Retinal pigment epithelial cell (primary cell): ENCODE measurements around the gene PSMC6.
"Not testable (repeated sequence)": the region's sequence is repeated elsewhere in the genome, so short reads cannot be mapped to it uniquely, and the experiment has no call there.

ENCODE experiments used
- DNase-seq: peaks from one replicate; pipeline ENCODE4 v3.0.0-alpha.2; 2010; ENCODE audit warnings: low read depth
- H3K4me3 ChIP-seq: 2 replicates; pipeline ENCODE4 v1.5.1; 2011; ENCODE audit warnings: mild to moderate bottlenecking, low read length, control low read depth, moderate library complexity
- TF ChIP-seq, protein P1 (sequence below): conservative IDR thresholded peaks from 2 replicates; pipeline ENCODE4 v1.5.1; 2011; ENCODE audit warnings: low read depth, low read length, control low read depth, inconsistent platforms

PSMC6 gene

DNA sequence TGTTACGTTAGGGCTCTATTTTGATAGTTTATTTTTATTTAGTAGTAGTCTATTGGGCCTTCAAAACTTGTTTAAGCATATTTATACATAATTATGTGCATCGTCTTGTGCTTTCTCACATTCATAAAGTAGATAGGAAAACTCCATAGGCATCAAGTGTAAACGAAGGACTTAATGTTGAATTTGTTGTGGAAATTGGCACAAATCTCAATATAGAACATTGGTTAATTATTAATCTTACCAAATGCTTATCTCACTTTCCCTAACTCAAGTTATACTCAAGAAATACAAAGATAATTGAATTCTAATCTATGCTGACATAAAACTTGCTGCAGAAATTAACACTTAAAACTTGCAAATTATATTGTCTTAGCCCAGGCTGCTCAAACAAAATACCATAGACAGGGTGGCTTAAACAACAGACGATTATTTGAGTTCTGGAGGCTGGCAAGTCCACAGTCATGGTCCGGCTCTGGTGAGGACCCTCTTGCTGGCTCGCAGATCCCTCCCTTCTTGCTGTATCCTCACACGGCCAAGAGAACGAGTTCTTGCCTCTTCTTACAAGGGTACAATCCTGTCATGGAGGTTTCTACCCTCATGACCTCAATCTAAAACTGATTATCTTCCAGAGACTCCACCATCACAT is 41.8 kb downstream of the PSMC6 start:
- DNase-seq, result no peak
- H3K4me3 ChIP-seq, result no peak overlapping the region
- TF ChIP-seq, protein P1, sequence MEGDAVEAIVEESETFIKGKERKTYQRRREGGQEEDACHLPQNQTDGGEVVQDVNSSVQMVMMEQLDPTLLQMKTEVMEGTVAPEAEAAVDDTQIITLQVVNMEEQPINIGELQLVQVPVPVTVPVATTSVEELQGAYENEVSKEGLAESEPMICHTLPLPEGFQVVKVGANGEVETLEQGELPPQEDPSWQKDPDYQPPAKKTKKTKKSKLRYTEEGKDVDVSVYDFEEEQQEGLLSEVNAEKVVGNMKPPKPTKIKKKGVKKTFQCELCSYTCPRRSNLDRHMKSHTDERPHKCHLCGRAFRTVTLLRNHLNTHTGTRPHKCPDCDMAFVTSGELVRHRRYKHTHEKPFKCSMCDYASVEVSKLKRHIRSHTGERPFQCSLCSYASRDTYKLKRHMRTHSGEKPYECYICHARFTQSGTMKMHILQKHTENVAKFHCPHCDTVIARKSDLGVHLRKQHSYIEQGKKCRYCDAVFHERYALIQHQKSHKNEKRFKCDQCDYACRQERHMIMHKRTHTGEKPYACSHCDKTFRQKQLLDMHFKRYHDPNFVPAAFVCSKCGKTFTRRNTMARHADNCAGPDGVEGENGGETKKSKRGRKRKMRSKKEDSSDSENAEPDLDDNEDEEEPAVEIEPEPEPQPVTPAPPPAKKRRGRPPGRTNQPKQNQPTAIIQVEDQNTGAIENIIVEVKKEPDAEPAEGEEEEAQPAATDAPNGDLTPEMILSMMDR, result no peak

DNA sequence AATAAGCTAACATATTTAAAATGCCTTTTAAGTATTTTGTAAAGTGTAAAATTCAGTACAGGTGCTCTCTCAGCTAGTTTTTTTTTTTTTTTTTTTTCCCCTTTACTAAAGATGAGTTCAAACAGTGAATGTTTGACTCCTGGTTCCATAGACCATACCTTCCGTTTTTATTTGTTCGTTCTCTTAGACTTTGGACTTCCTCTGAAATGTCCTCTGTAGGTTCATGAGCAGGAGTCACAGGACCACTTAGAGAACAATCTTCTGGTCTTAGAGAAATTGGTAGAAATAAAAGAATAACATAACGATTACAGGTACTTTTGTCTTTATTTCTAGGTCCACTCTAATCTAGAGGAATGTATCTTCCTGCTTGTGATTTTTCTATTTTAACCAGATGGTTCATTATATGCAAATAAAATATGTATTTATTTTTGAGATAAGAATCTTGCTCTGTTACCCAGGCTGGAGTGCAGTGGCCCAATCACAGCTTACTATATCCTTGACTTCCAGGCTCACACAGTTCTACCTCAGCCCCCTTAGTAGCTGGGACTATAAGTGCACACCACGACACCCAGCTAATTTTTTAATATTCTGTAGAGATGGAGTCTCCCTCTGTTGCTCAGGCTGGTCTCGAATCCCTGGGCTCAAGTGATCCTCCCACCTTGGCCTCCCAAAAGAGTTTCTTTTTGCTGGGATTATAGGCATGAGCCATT is 48.8 kb downstream of the PSMC6 start:
- no peak overlapping the region for H3K4me3 ChIP-seq
- DNase-seq, result no peak
- TF ChIP-seq, protein P1, result no peak

DNA sequence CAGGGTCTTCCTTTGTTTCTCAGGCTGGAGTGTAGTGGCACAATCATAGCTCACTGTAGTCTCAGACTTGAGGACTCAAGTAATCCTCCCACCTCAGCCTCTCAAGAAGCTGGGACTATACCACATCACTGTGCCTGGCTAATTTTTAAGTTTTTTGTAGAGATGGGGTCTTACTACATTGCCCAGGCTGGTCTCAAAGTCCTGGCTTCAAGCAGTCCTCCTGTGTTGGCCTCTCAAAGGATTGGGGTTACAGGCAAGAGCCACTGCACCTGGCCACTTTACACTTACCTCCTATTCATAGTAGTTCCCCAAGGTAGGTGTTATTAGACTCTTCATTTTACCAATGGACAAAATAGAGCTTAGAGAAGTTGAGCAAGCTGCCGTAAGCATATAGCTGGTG is 52.1 kb downstream of the PSMC6 start:
- no peak for DNase-seq
- H3K4me3 ChIP-seq, result no peak overlapping the region
- TF ChIP-seq, protein P1, result no peak

DNA sequence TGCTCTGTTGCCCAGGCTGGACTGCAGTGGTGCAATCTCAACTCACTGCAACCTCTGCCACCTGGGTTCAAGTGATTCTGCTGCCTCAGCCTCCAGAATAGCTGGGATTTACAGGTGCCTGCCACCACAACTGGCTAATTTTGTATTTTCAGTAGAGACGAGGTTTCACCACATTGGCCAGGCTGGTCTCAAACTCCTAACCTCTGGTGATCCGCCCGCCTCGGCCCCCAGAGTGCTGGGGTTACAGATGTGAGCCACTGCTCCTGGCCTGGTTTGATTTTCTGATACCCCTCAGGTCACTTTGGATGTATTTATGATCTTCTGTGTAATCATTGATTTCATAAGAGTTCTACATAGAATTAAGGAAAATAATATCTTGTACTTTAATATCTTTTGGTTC is 55.9 kb downstream of the PSMC6 start:
- not testable (repeated sequence) for DNase-seq

DNA sequence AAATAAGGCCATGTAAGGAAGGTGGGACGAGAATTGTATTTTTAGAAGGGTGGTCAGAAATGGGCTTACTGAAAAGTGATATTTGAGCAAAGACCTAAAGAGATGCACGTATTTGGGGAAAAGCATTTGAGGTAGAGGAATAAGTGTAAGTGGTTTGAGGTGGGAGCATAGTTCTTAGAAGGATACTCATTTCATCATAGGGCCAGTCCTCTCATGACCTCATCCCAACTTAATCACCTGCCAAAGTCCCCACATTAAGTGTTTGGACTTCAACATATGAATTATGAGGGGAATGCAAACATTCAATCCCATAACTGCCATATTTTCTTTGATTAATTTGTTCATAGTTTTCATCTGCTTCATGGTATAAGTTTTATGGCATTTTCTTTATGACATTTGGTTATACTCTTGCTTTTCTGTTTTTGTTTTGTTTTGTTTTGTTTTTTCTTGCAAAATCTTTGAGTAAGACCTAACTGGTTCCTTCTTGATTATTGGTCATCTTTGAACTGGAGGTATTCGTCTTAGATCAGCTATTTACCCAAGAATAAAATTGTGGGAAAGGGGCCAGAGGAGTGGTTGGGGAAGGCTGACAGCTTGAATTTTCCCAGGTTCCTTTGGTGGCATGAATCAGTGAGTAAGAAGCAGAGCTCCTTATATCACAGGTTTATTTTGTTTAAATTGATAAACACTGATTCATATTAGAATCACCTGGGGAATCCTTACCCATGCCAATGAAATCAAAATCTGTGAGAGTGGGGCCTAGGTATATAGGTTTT is 60.2 kb downstream of the PSMC6 start:
- H3K4me3 ChIP-seq, result no peak overlapping the region
- TF ChIP-seq, protein P1, result no peak
- no peak for DNase-seq

More for the DNA sequence above, 55.9 kb downstream of the PSMC6 start:
- H3K4me3 ChIP-seq, result not testable (repeated sequence)

DNA sequence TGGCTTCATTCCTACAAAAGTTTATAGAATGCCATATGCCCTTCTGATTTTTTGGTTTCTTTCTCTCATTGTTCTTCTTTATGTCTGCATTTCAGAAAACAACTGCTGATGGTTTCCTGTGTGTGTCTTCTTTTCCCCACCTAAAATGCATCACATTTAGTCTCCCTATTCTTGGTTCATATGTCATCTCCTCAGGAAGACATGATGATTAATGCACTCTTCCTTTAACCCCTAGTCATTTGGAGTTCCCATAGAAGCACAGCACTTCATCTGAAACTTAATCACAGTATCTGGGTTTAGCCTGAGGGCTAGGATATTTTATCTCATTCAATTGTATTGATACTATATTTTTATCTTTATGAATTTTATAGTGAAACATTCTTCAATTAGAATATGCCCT is 62.9 kb downstream of the PSMC6 start:
- H3K4me3 ChIP-seq, result no peak overlapping the region
- no peak for DNase-seq
- TF ChIP-seq, protein P1, result no peak

DNA sequence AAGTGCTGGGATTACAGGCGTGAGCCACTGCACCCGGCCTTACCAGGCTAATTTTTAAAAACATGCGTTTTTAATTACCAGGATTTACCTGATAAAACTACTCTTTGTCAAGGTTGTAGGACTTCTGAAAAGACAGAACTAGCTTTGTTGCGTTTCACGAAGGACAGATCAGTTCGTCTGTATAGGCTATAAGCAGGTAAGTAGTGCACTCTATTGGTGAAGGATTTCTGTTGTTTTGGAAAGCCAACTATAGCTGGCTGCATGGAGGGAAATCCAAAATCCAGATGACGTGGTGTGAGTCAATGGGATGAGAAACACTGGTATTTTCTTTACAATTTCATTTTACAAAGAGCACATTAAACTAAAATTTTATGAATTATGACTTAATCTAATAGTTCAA is 69.8 kb downstream of the PSMC6 start:
- no peak for DNase-seq
- TF ChIP-seq, protein P1, result no peak
- no peak overlapping the region for H3K4me3 ChIP-seq
